Measurements from ENCODE around the gene TPM1.
A peak's percentile ranks its signal among the peaks of the same experiment; 100 is the strongest.

Gene TPM1

GRCh38 chr15:63057468-63058345 is 15.2 kb downstream of the TPM1 start:
- DNase-seq, result no peak

DNA sequence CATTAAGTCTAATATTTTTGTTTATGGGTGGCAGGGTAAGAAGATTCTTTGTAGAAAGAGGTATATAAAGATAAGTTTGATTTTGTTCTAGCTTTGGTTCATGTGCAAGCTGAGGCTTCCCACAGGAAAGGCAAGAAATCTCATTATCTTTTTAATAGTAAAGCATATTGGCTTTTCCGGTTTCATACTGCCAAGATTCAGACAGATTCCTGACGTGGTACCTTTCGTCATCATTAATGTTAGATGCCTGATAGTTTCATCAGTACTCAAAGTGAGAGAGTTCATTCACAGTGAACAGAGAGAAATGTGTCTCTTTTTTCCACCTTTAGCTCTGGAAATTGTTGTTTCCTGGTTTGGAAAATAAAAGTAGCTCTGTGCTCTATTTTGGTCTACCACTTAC is 16.5 kb downstream of the TPM1 start:
- no peak for DNase-seq

DNA sequence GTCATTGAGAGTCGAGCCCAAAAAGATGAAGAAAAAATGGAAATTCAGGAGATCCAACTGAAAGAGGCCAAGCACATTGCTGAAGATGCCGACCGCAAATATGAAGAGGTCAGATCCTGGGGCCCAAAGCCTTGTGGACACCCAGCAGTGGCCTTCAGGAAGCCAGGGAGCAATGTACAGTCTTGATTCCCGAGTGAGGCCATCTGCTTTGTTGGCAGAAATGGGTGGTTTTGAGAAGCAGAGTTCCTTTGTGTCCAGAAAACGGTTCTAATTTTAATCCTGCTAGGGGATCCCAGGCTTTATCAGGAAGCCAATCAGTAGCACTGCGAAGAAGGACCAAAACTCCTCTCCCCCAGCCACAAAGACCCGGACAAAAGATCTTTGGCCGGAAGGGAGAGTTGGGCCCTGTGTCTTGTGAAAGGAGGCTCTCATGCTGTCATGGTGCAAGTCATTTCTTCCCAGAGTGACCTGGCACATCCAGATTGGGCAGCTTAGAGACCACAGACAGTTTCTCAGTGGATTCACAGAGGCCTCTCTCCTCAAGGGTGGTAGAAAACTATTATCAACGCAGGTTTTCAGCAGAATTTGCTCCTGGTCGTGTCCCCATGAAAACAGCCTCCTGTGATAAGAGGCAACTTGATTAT is 17.1 kb downstream of the TPM1 start:
- no peak for DNase-seq

DNA sequence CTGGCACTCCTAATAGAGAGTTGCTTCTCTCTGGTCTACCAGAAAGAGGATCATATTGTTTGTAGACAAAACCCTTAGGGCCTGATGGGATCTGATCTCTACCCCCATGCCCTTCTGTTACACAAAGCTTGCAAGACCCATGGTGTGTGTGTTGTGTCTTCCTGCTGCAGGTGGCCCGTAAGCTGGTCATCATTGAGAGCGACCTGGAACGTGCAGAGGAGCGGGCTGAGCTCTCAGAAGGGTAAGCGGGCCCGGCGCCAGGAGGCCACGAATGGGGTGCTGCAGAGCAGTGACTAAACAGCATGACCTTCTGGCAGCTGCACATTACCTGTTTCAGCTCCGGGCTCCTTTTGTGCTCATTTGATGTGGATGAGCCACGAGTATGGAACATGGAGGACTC is 18.2 kb downstream of the TPM1 start:
- DNase-seq, result no peak

DNA sequence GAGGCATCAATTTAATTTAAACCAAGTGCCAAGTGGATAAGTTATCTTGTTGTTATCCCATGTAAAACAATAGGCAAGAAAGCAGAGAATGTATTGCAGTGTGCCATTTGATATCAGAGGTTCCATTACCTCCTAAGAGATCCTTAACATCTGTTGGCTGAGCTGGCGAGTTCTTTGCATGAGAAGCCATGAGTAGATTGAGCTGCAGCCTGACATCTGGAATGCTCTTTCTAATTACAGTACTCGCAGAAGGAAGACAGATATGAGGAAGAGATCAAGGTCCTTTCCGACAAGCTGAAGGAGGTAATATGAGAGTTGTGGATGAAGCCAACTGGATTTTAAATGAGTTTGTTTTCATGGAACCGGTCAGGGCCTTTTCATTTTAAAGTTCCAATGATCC is 19.4 kb downstream of the TPM1 start:
- no peak for DNase-seq

- DNase-seq, result no peak
Measured at GRCh38 chr15:63063164-63063756, 20.7 kb downstream of the TPM1 start.

DNA sequence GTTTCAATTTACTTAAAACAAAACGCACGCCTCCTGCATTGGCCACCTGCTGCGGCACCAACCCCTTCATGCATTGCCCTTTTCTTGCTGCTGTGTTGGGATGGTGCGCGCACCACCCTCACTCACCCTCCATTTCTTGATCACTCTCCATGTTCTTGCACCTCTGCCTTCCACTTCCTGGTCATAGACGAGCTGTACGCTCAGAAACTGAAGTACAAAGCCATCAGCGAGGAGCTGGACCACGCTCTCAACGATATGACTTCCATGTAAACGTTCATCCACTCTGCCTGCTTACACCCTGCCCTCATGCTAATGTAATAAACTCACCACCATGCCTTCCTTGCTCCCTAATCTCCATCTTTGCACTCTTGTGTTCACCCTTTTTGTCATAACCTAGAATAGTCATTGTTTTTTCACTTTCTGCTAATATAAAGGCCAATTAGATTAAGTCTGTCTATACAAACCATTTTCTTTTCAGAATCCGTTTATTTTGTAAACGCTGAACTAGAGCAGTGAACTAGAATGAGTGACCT is 21.4 kb downstream of the TPM1 start:
- DNase-seq, result no peak

DNA sequence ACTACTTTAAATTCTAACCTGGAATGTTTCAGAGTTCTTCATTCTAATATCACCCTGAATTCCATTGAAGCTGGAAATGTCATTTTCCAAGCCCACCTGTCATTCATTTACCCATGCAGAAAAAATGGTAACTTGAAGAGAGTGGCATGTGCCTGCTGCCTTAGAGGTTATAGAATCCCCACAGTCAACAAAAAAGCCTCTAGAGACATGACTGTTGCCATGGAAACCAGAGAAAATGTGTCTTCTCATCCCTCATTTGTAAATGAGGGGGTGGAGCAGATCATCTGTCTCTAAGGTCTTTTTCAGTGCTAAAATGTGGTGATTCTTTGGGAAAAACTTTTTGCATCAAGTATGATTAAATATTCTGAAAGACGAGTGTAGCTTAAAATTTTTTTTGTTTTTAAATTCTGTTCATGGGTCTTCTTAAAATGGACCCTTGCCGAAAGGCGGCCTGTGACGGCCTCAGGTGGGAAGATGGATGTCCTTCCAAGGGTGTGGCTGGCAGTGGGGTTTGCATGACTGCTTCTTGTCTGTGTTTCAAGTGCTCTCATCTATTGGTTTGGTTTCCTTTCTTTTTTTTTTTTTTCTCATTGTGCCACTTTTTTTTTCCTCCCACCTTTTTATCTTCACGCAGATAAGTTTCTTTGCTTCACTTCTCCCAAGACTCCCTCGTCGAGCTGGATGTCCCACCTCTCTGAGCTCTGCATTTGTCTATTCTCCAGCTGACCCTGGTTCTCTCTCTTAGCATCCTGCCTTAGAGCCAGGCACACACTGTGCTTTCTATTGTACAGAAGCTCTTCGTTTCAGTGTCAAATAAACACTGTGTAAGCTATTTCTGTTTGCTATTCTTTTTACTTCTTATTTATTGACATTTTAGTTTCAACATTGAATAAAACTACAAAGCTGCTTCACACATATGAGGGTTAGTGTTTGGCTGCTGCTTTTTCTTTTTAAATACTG is 23.0 kb downstream of the TPM1 start:
- DNase-seq, result peak in 1 of 2 experiments; percentile 22

DNA sequence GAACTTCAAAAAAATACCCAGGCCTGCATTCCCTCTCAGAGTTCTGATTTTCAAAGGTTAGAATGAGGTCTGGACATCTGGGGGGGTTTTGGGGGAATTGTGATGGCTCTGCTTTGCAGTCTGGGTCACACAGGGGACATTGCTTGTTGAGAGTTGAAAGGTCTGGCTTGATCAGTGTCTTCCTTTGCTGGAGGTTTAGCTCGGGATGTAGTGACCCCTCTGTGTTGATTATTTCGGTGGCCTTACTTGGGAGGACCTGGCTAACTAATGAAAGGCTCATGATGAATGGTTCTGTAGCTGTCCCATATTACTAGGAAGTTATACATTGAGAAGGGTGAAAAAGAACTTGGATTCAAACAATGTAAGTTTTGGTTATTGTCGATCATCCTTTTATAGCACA is 23.7 kb downstream of the TPM1 start:
- DNase-seq, result no peak

- no peak for DNase-seq
Measured at GRCh38 chr15:63067306-63067705, 24.8 kb downstream of the TPM1 start.

- no peak for DNase-seq
Measured at GRCh38 chr15:63067976-63068743, 25.6 kb downstream of the TPM1 start.

- no peak for DNase-seq
Measured at GRCh38 chr15:63069616-63070090, 27.1 kb downstream of the TPM1 start.

DNA sequence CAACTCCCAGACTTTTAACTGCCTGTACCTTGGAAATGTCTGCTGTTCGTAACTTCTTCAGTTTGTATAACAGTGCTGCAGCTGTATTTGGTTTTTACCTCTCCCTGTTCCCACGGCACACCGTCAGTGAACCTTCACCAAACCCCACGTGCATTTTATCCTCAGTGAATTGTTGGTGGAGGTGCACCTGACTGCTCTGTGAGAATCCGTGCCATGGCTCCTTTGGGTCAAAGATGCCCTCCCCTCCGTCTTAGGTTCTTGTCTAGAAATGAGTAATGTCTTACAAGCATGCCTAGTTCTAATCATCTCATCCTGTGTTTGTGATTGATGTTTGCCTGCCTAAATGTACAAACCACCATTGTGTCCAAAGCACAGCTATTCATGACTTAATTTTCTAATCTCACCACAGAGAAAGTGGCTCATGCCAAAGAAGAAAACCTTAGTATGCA is 28.2 kb downstream of the TPM1 start:
- DNase-seq, result no peak

DNA sequence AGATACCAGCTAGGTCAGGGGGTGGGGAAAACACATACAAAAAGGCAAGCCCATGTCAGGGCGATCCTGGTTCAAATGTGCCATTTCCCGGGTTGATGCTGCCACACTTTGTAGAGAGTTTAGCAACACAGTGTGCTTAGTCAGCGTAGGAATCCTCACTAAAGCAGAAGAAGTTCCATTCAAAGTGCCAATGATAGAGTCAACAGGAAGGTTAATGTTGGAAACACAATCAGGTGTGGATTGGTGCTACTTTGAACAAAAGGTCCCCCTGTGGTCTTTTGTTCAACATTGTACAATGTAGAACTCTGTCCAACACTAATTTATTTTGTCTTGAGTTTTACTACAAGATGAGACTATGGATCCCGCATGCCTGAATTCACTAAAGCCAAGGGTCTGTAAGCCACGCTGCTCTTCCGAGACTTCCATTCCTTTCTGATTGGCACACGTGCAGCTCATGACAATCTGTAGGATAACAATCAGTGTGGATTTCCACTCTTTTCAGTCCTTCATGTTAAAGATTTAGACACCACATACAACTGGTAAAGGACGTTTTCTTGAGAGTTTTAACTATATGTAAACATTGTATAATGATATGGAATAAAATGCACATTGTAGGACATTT is 28.9 kb downstream of the TPM1 start:
- no peak for DNase-seq

DNA sequence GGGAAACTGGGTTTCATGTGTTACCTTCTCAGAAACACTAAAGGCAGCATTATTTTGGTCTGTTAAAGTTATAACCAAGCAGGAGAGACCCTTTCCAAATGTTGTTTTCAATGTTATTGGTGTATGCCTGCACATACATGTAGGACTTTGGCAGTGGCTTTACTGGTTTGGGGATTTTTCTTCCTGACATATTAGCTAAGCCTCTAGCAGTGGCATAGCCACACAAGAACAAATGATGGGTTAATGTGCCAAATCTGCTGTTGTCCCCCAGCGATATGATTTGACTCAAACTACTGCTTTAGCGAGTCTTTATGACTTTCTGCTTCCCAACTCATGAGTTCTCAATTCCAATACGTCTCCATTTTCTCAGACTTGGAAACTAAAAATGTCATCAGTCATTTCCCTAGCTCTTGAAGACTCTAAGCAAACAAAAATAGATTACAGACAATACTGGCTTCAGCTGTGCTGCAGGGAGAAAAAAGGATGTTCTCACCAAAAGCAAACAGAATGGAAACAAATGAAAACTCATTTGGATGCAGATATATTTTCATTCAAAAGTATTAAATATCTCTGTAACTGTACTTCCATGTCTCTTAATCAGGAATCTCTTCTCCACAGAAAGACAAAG is 29.6 kb downstream of the TPM1 start:
- DNase-seq, result no peak

- DNase-seq, result no peak
Measured at GRCh38 chr15:63072809-63073277, 30.3 kb downstream of the TPM1 start.

GRCh38 chr15:63073497-63074172 is 31.1 kb downstream of the TPM1 start:
- DNase-seq, result no peak

DNA sequence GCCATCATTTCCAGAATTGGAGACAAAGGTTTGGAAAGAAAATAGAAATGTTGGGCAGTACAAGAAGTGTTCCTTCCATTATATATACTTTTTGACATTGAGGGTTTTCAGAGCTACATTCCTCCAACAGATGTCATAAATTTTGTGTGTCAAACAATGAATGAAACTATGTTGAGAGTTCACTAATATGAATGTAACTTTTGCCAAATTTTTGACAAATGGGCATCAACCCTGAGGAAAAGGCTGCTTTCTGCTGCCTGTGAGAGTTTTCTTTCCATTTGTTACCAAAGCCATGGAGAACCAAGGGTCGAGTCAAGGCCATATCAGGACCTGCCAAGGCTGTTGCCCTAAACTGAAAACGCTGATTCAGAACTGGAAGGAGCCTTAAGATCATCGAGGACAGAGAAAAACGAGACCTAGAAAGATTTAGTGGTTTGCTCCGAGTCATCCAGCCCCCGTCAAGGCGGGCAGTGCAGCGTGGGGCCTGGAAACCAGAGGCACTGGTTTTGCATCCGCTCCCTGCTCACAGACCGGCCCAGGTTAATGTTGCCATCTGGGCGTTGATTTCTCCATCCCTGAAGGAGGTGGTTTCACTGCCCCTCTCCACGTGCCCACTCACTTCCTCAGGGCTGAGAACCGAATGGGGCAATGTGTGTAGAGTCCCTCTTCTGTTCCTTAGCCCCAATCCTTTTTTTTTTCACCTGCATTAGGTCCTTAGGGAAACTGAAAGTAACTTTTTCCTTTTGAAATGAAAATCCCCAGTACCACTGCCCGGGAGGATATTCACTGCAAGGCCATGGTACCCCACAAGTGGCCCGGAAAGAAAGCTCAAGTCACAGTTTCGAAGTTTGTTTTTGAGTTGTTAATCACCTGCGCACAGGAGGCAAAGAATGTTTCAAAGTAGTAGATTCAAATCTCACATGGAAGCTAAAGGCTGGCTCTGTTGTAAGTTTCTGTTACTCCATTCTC is 32.8 kb downstream of the TPM1 start:
- no peak for DNase-seq
